Common myeloid progenitor, CD34-positive (primary cell): ENCODE measurements around the gene HEPH. TPM values are rescaled to one million over a fixed set of nuclear protein-coding genes. Genes with fewer than 3 reads are reported as not detected.
A peak's percentile ranks its signal among the peaks of the same experiment; 100 is the strongest.
"Not testable (repeated sequence)": the region's sequence is repeated elsewhere in the genome, so short reads cannot be mapped to it uniquely, and the experiment has no call there.

Source experiments
- CTCF ChIA-PET: fragments of 350-600 bp; sonication (Branson Sonifier 250); formaldehyde crosslinking; loops from one replicate; lab custom pipeline; 2021; ENCODE audit warnings: antibody characterized with exemption; lab: Charles Lee
- POLR2A ChIA-PET: fragments of 350-600 bp; sonication (Branson Sonifier 250); formaldehyde crosslinking; loops from one replicate; lab custom pipeline; 2021; ENCODE audit warnings: antibody characterized with exemption; lab: Charles Lee
- DNase-seq, 3 donors: peaks; one replicate each; pipeline versions ENCODE4 v3.0.0 to v3.0.0-alpha.2; 2013
- H3K27ac ChIP-seq, 2 experiments: 1 replicate in 1 of 2; 2 replicates in 1 of 2; pipeline ENCODE4 v1.7.0; 2013; ENCODE audit warnings: inconsistent platforms in 2 of 2, low read length in 2 of 2, mild to moderate bottlenecking in 2 of 2, low read depth in 1 of 2, moderate library complexity in 1 of 2; ENCODE audit not compliant: severe bottlenecking in 2 of 2, insufficient read depth in 1 of 2, poor library complexity in 1 of 2
- H3K27me3 ChIP-seq, 5 experiments: replicated peaks in 2 of 5; 1 replicate in 3 of 5; 2 replicates in 2 of 5; pipeline versions ENCODE4 v1.6.1 to v1.7.0; 2013; ENCODE audit warnings: low read length in 4 of 5, mild to moderate bottlenecking in 2 of 5, moderate library complexity in 2 of 5, inconsistent platforms in 1 of 5; ENCODE audit not compliant: insufficient read depth in 5 of 5, control insufficient read depth in 4 of 5
- H3K36me3 ChIP-seq, 4 experiments: 1 replicate in 2 of 4; 2 replicates in 2 of 4; pipeline versions ENCODE4 v1.6.1 to v1.7.0; 2013; ENCODE audit warnings: low read length in 3 of 4, control low read depth in 1 of 4, mild to moderate bottlenecking in 1 of 4; ENCODE audit not compliant: control insufficient read depth in 4 of 4, insufficient read depth in 4 of 4
- H3K4me1 ChIP-seq, 4 experiments: 1 replicate in 3 of 4; 2 replicates in 1 of 4; pipeline versions ENCODE4 v1.6.1 to v1.7.1; 2013; ENCODE audit warnings: low read length in 3 of 4, mild to moderate bottlenecking in 3 of 4, control low read depth in 1 of 4, inconsistent platforms in 1 of 4, moderate library complexity in 1 of 4; ENCODE audit not compliant: control insufficient read depth in 4 of 4, insufficient read depth in 4 of 4; ENCODE audit errors: control extremely low read depth in 1 of 4
- H3K4me3 ChIP-seq, 7 experiments: 1 replicate in 4 of 7; 2 replicates in 3 of 7; pipeline versions ENCODE4 v1.5.1 to v1.7.0; 2013; ENCODE audit warnings: mild to moderate bottlenecking in 7 of 7, low read length in 6 of 7, moderate library complexity in 6 of 7, inconsistent platforms in 2 of 7, low read depth in 2 of 7, control low read depth in 1 of 7; ENCODE audit not compliant: insufficient read depth in 4 of 7, control insufficient read depth in 1 of 7; ENCODE audit errors: extremely low read depth in 1 of 7
- H3K9me3 ChIP-seq, 5 experiments: 1 replicate in 4 of 5; 2 replicates in 1 of 5; pipeline versions ENCODE4 v1.6.1 to v1.7.1; 2013; ENCODE audit warnings: low read length in 4 of 5, mild to moderate bottlenecking in 2 of 5, inconsistent platforms in 1 of 5, low read depth in 1 of 5, moderate library complexity in 1 of 5; ENCODE audit not compliant: control insufficient read depth in 4 of 5, insufficient read depth in 2 of 5; ENCODE audit errors: control extremely low read depth in 1 of 5
- WGBS: methylation state at CpG from one replicate; pipeline ENCODE4 v1.1.5; 2013; ENCODE audit not compliant: insufficient coverage; 5-methylcytosine and 5-hydroxymethylcytosine counted together
- polyA plus RNA-seq: library from polyadenylated mRNA; unstranded; fragments of 120-200 nt; gene quantifications from one replicate; pipeline ENCODE4 v1.2.1, GENCODE V29; 2013

Gene HEPH
- polyA plus RNA-seq = 0.04 TPM

DNA sequence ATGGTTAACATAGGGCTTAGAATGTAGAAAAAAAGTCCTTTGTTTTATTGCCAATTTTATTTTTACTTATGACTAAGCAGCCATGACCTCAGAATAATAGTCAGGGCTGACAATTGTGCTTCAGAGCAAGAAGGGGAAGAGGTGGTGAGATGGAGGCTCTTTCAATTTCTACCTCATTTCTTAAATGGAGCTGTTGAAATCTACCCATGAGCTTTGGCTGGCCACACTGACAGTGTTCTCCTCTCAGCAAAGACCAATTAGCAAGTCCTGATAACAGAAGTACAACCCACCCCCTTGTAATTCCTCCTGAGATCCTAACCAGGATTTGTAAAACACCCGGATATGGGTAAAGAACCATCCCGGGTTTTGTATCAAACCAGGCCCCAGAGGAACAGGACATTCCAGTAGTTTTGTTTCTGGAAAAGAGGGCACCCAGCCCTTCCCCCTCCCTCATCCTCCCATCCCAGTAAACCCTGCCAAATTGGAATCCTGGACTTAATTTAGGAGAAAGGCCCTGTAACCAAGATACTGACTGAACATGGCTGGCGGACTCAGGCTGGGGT lies at the start of gene HEPH:
Gene HEPH (plus strand): TSS at position 399 of the 563 bp plus-strand sequence. CDS start 6,324 bp downstream, outside the sequence.
- no peaks in the 10 kb centered on the region for H3K27me3 ChIP-seq
- H3K9me3 ChIP-seq = no peaks in the 10 kb centered on the region
- POLR2A ChIA-PET = no interaction called here
- 93% methylated on average over 2 of the region's 3 CpGs for WGBS
- peak in 2 of 3 donors; percentile 28 to 40 for DNase-seq
- CTCF ChIA-PET = no interaction called here
- H3K4me3 ChIP-seq = no peak within 1 kb of the TSS
- H3K36me3 ChIP-seq = no peaks in the 10 kb centered on the region
- H3K27ac ChIP-seq = peak within 1 kb of the TSS in 1 of 2 experiments; percentile 69
- H3K4me1 ChIP-seq = peaks cover 0 to 8% (median 4%) of the 10 kb centered on the region in 4 experiments

- H3K4me1 ChIP-seq, H3K27me3 ChIP-seq, H3K9me3 ChIP-seq, CTCF ChIA-PET, POLR2A ChIA-PET, H3K27ac ChIP-seq, H3K4me3 ChIP-seq, DNase-seq, H3K36me3 ChIP-seq: not testable (repeated sequence)
- 89% methylated on average over 5 of the region's 6 CpGs for WGBS
Observed at GRCh38 chrX:66118722-66119121, 45.3 kb upstream of the HEPH start.

DNA sequence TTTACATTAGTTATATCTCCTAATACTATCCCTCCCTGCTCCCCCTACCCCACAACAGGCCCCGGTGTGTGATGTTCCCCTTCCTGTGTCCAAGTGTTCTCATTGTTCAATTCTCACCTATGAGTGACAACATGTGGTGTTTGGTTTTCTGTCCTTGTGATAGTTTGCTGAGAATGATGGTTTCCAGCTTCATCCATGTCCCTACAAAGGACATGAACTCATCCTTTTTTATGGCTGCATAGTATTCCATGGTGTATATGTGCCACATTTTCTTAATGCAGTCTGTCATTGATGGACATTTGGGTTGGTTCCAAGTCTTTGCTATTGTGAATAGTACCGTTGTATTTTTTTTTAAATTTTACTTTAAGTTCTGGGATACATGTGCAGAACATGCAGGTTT lies 42.7 kb upstream of the HEPH start:
- CTCF ChIA-PET, H3K4me1 ChIP-seq, H3K9me3 ChIP-seq, H3K4me3 ChIP-seq, H3K36me3 ChIP-seq, H3K27me3 ChIP-seq, POLR2A ChIA-PET, H3K27ac ChIP-seq, DNase-seq: not testable (repeated sequence)
- WGBS = 100% methylated on average over 1 of the region's 2 CpGs

DNA sequence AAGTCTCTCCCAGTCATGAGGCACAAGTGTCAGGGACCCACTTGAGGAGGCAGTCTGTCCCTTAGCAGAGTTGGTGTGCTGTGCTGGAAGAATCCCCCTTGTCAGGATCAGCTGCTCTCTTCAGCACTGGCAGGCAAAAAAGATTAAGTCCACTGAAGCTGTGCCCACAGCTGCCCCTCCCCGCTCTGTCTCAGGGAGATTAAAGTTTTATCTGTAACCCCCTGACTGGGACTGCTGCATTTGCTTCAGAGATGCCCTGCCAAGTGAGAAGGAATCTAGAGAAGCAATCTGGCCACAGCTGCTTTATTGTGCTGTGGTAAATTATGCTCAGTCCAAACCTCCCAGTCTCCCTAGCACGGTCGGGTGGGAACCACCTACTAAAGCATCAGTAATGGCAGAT lies 37.4 kb upstream of the HEPH start:
- H3K4me3 ChIP-seq = no peak overlapping the region
- H3K27ac ChIP-seq = no peak overlapping the region
- H3K9me3 ChIP-seq = no peaks in the 10 kb centered on the region
- ChIA-PET CTCF (interaction anchor here (0.5 kb wide), 1 partner anchor 34 kb away, joined by 3 read pairs; no protein-coding TSS in a partner anchor), POLR2A (no interaction called here)
- WGBS = 80% methylated on average over 1 of the region's 3 CpGs
- no peaks in the 10 kb centered on the region for H3K4me1 ChIP-seq
- H3K36me3 ChIP-seq = no peaks in the 10 kb centered on the region
- no peaks in the 10 kb centered on the region for H3K27me3 ChIP-seq
- DNase-seq = peak; percentile 16 to 73 (median 59)

DNA sequence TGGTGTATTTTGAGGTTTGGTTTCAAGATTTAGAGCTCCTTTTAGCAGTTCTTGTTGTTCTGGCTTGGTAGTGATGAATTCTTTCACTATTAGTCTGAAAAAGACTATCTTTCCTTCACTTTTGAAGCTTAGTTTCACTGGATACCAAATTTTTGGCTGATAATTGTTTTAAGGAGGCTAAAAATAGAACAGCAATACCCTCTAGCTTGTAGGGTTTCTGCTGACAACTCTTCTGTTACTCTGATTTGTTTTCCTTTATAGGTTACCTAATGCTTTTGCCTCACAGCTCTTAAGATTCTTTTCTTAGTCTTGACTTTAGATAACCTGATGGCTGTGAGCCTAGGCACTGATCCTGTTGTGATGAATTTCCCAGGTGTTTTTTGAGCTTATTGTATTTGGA lies 33.6 kb upstream of the HEPH start:
- POLR2A ChIA-PET = no interaction called here
- H3K9me3 ChIP-seq = no peaks in the 10 kb centered on the region
- CTCF ChIA-PET = no interaction called here
- H3K36me3 ChIP-seq = no peaks in the 10 kb centered on the region
- no peak for DNase-seq
- H3K4me1 ChIP-seq = no peaks in the 10 kb centered on the region
- no peak overlapping the region for H3K4me3 ChIP-seq
- H3K27ac ChIP-seq = no peak overlapping the region
- H3K27me3 ChIP-seq = no peaks in the 10 kb centered on the region

DNA sequence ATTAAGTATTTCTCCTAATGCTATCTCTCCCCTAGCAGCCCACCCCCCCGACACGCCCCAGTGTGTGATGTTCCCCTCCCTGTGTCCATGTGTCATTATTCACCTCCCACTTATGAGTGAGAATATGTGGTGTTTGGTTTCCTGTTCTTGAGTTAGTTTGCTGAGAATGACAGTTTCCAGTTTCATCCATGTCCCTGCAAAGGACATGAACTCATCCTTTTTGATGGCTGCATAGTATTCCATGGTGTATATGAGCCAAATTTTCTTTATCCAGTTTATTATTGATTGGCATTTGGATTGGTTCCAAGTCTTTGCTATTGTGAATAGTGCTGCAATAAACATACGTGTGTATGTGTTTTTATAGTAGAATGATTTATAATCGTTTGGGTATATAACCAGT lies 28.8 kb upstream of the HEPH start:
- H3K9me3 ChIP-seq, H3K36me3 ChIP-seq, H3K27me3 ChIP-seq, POLR2A ChIA-PET, CTCF ChIA-PET, H3K4me1 ChIP-seq, H3K27ac ChIP-seq, H3K4me3 ChIP-seq, DNase-seq: not testable (repeated sequence)
- no CpG with 5 or more reads among the region's 4 CpGs for WGBS

DNA sequence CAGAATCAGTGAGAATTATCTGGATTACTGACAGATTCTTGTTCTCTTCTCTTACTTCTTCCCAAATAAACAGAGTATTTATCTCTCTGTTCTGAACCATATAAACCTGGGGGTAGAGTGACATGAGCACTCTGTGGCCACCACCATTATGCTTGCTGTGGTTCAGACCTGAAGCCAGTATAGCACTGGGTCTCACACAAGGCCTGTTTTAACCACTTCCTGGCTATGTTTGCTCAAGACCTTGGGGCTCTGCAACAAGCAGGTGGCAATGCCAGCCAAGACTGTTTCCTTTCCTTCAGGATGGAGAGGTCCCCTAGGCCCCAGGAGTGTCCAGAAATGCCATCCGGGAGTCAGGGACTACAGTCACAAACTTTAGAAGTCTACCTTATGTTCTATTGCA lies 21.7 kb upstream of the HEPH start:
- Histone ChIP-seq H3K4me1 (peaks cover 0 to 4% (median 0%) of the 10 kb centered on the region in 4 experiments), H3K4me3 (no peak overlapping the region), H3K9me3 (no peaks in the 10 kb centered on the region), H3K27me3 (peaks cover 0 to 6% (median 0%) of the 10 kb centered on the region in 5 experiments), H3K27ac (no peak overlapping the region), H3K36me3 (no peaks in the 10 kb centered on the region)
- WGBS = 100% methylated on average over 1 of the region's 1 CpG
- CTCF ChIA-PET = no interaction called here
- POLR2A ChIA-PET = no interaction called here
- DNase-seq = no peak
